Erythroblast (primary cell): ENCODE results near the gene OGDH.
"Not testable (repeated sequence)": the region's sequence is repeated elsewhere in the genome, so short reads cannot be mapped to it uniquely, and the experiment has no call there.

Experiments used
- DNase-seq, 2 experiments: peaks; one replicate each; lab custom pipeline; 2025; lab: John Stamatoyannopoulos, UW
- GATA1 ChIP-seq: IDR thresholded peaks from 2 replicates; pipeline ENCODE4 v1.6.1; 2011; ENCODE audit warnings: low read depth, mild to moderate bottlenecking, control low read depth, low read length, moderate library complexity
- POLR2A ChIP-seq: IDR thresholded peaks from 2 replicates; pipeline ENCODE4 v1.6.1; 2011; ENCODE audit warnings: mild to moderate bottlenecking, low read length

Gene OGDH

DNA sequence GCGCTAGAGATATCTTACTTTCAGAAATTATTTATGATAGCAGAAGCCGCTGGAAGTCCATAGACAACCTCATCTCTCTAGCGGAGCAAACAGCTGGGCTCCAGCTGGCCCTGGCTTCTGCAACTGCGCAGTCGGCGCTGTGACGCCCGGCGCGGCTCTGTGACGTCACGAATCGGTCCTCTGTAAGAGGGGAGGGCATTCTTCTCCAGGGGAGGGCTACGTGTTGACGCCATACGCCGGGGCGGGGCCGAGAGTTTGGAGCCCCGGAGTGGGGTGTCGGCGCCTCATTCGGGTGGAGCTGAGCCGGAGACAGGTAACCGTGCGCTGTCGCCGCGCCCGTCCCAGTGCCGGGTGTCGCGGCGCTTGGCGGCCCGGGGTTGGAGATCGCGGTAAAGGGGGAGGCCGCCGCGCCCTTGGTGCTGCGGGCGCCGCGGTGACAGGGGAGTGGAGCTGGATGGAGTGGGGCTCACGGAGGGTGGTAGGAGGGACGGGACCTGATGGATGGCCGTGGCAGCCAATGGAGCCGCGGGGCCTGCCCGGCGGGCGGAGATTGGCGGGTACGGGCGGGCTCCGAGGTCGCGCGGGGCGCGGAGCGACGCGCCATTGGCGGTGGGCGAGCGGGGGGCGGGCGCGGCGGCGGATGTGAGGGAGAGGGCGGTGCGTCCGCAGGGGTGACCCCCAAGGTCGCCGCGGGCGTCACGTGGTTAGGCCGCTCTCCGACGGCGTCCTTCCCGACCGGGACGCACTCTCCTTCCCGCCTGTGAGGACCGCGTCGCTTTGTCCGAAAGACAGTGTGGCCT, at the start of gene OGDH:
OGDH (plus strand) TSS at position 287 of the 800 bp plus-strand sequence. CDS start 17,717 bp downstream, outside the sequence.
- peak; percentile 99 for DNase-seq
- TF ChIP-seq POLR2A (peak; percentile 98), GATA1 (no peak)

DNA sequence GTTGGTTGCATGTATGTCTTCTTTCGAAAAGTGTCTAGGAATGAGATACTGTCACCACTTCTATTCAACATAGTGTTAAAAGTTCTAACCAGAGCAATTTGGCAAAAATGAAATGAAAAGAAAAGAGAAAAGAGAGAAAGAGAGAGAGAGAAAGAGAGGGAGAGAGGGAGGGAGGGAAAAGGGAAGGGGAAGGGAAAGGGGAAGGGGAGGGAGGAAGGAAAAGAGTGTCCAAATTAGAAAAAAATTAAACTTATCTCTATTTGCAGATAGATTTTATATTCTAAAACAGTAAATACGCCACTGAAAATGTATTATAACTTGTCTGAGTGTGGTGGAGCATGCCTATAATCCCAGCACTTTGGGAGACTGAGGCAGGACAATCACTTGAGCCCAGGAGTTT, 48.9 kb upstream of the OGDH start:
- TF ChIP-seq POLR2A = no peak
- TF ChIP-seq GATA1 = no peak
- DNase-seq = no peak

DNA sequence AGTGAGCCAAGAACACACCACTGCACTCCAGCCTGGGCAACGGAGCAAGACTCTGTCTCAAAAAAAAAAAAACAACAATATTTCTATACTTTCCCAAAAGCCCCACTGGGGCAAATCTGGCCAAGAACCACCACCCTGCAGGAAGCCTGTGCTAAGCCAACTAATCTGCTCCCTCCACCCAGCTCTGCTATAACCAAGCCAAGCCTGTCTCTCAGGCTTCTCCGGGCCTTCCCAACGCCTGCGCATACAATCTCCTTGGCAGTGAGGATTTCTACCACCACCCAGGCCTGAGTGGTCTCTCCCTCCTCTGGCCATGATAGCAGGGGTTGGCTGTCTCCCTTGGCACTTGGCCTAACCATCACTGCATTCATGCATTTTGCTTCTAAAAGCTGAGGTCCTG, 46.9 kb upstream of the OGDH start:
- TF ChIP-seq POLR2A = no peak
- TF ChIP-seq GATA1 = no peak
- DNase-seq = no peak

DNA sequence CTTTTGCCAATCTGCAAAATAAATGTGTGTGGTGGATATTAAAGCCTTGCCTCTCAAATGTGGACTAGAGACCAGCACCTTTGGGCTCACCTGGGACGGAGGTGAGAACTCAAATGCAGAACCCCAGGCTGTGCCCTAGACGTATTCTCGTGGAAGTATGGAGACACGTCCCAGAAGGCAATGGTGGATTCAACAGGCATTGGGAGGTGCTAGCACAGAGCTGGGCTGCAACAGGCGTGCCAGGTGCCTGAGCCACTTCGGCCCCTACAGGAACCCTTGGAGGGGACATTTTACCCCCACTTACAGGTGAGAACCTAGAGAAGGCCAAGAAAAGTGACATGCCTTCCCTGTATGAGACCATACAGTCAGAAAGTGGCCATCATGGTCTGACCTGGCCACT, 44.9 kb upstream of the OGDH start:
- no peak for TF ChIP-seq GATA1
- TF ChIP-seq POLR2A = no peak
- DNase-seq = no peak

DNA sequence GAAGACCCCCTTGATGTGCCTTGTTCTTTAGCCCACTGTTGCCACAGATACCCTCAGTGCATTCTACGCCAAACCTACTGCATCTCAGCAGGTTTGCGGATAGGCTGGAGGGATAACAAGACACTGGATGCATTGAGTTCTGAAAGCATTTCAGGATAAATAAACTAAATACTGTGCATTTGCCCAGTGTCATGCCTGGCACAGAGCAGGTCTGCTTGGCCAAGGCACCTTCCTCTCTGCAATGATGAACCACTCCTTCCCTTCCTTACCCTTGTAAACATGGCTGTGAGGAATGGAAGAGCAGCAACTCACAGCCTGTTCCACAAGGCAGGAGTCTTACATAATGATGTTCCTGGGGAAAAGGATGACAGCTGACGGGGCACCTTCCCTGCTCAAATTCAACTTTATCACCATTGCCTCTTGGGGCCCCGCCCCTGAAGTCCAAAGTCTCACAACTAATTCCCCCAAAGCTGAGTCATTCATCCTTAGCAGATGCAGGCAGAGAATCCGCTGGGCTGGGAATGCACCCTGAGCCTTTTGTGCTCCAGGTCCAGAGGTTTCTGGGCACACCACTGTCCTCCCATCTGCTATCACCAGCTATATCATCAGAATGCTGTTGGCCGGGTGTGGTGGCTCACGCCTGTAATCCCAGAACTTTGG, 44.3 kb upstream of the OGDH start:
- TF ChIP-seq GATA1 = no peak
- TF ChIP-seq POLR2A = no peak
- peak; percentile 48 to 75 for DNase-seq

DNA sequence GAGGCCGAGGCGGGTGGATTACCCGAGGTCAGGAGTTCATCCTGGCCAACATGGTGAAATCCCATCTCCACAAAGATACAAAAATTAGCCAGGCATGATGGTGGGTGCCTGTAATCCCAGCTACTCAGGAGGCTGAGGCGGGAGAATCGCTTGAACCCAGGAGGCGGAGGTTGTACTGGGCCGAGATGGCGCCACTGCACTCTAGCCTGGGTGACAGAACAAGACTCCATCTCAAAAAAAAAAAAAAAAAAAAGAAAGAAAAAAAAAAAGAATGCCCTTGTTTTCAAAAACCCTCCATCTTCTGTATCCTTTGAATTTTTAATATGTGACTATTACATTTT, 43.8 kb upstream of the OGDH start:
- not testable (repeated sequence) for DNase-seq

DNA sequence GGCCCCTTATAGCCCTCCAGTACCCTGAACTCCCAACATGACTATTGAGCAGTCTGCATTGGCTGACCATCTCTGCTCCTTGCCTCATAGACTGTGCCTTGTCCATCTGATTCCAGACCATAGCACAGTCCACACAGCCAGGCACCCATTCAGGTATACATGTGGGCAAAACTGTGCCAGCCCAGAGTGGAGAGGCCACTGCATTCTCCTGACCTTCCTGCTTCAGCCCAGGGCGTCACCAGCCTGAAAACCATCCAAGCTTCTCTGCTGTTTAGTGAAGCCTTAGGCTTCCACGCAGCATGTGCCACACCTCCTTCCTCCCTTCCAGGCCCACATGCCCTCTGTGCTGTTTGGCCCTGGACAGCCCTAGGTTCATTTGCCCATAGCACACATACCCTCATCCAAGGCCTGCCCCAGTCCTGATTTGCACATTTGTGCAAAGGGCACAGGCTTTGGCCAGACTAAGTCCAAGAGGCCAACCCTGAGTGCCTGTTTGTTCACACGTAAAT, 43.2 kb upstream of the OGDH start:
- TF ChIP-seq GATA1 (no peak), POLR2A (peak; percentile 50)
- DNase-seq = no peak

DNA sequence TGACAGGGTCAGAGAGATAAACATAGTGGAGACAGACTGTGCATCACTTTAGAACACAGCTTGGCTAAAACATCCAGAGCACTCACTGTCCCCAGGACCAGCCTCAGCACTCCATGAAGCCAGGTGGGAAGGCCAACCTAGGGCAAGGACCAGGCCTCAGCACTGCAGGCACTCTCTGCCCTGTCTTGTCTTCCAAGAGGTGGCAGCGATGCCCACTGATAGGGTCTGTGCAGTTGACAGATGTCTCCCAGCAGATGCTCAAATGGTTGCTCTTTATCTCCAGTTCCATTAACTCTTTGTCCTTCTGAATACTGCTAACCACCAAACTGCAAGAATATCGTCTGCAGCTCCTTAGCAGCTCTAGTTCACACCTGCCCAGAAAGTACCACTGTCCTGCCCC, 41.8 kb upstream of the OGDH start:
- TF ChIP-seq GATA1 = no peak
- TF ChIP-seq POLR2A = peak; percentile 23

DNA sequence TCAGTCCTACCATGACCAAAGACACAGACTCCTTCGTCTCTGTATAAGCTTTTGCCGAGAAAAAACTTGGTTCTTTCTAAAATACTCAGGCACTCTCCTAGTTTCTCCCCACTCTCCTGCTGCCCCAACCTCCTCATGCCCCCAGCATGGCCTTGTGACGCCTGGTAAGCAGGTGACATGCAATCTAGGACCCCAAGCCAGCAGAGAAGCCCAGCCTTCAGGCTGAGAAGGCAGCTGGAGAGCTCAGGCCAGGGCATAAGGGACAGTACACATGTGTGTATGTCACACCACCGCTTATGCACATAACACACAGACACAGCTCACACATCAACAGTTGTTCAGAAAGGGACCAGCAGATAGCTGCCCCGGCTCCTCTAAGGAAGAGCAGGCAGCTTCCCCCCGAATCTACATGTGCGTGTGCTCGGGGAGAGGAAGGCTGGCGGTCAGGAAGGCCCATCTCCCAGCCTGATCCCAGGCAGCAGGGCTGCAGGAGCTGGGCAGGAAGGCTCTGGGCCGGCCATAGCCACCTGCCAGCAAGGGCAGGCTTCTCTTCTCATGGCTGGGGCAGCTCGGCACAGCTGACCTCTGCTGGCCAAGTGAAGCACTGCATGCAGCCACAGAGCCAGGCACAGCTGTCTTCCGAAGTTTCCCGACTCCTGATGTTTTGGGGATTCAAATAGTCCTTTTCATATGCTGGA, 41.2 kb upstream of the OGDH start:
- TF ChIP-seq GATA1 (no peak), POLR2A (peak; percentile 6)
- DNase-seq = peak; percentile 74 to 85

More for the DNA sequence above, 41.8 kb upstream of the OGDH start:
- no peak for DNase-seq

DNA sequence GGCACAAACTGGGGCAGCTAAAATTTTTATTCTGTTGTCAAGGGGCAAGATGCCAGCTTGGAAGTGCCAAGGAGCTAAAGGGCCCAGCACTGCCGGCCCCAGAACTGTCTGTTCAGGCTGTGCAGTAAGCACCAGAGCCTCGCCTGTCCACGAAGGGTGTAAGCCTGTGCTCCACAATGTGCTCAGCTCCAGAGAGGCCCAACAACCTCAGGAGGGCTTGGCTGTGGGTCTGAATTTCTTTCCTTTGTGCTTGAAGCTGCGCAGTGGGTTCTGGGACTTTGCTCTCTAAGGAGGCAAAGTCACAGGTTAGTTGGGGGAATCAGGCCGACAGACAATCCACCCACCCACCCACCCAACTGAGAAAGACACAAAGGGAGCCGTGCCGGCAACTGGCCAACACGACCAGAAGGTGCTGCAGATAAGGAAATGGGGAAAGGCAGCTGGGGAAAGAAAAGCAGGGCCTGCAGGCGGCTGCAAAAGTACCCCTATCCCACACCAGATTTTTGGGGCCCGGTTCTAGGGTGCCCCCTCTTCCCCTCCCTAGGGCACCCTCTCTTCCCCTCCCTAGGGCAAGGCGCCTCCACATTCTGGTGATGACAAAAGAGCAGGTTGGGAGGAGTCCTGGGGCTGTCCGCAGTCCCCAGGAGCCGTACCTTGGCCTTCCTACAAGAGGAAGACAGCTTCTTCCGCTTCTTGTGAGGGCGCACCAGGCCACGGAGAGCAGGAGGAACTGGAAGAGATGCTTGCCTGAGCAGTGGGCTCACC, 40.5 kb upstream of the OGDH start:
- DNase-seq = peak; percentile 80 to 83
- no peak for TF ChIP-seq POLR2A
- TF ChIP-seq GATA1 = no peak

DNA sequence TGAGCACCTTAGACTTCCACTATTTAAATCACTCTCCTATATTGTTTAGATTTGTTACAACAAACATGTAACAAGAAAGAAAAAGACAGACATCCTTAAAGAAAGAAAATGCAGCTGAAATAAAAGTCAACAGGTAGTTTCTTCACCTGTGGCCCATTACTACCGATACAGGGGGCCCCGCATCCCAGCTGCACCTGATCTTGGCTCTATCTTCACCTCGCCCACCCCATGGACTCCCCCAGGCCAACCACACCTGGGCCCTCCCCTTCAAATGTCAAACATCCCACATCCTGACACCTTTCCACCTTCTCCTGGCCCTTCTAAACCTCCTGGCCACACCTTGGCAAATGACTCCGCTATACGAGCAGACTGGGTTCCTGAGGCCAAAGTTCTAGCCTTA, 39.7 kb upstream of the OGDH start:
- DNase-seq = no peak
- TF ChIP-seq GATA1 = no peak
- TF ChIP-seq POLR2A = no peak

DNA sequence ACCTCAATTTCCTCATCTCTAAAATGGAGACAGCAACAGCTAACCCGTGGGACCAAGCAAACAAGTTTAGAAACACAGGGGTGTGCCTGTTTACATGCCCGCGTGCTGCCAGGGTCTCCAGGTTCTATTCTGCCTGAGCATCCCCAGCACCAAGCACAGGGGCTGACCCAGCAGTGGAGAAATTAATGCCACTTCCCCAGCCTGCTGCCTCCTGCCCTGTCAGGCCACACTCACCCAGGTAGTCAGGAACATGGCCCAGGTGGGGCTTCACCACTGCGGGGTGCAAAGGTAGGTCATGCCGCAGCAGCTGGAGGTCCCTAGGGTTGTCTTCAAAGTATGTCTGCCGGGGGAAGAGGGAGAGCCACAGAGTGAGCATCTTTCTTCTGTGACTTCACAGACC, 38.5 kb upstream of the OGDH start:
- no peak for DNase-seq
- no peak for TF ChIP-seq POLR2A
- no peak for TF ChIP-seq GATA1

DNA sequence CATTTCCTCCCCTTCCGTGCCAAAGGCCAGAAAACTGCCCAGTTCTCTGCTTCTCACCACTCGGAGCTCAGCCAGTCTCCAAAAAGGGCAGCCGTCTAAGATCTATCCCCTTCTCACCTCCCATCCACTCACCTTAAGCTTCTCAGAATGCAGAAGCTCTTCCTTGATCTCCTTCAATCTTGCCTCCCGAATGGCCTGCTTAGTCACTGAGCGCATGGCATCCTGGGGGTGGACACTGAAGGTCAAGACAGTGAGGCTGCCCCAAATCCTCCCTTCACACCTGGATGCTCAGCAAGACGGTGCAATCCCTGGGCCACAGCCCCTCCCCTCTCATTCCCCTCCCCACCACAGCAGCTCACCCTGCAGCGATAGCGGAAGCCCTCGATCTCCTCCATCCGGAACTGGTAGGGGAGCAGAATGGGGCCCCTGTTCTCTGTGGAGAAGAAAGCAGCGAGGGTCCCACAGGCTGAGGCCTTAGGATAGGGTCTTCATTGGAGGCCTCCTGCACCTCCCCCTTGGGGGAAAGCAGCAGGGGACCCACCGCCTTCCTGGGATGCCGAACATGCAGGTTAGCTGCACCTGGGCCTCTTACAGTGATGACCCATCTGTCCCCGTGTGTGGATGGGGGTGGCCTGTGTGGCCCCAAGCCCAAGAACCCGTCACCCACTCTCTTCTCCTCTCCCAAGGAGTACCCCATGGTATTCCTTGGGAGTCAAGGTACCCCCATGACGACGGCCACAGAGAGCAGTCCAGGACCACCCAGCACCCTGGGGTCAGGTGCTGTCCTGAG, 37.5 kb upstream of the OGDH start:
- TF ChIP-seq GATA1 (no peak), POLR2A (no peak)

More for the DNA sequence above, 37.5 kb upstream of the OGDH start:
- no peak for DNase-seq
